Activated naive CD8-positive, alpha-beta T cell treated with anti-CD3 and anti-CD28 coated beads, Interleukin-2, amount 50 U/mL, for 24 hours (primary cell): Measurements from ENCODE around the gene CHEK1.

Experiments
- ATAC-seq: fragments of 150-1000 bp; cut with Tn5 transposase; one replicate; pipeline ENCODE4 v1.10.0; 2021
- DNase-seq: peaks from one replicate; pipeline ENCODE4 v3.0.0; 2021
- H3K27ac Mint-ChIP-seq: one replicate; pipeline ENCODE4 v1.8.0; 2021; ENCODE audit warnings: mild to moderate bottlenecking, mixed read lengths
- H3K27me3 Mint-ChIP-seq: one replicate; pipeline ENCODE4 v1.8.0; 2021; ENCODE audit warnings: mixed read lengths
- H3K36me3 Mint-ChIP-seq: one replicate; pipeline ENCODE4 v1.8.0; 2021; ENCODE audit warnings: low read depth, mixed read lengths
- H3K4me1 Mint-ChIP-seq: one replicate; pipeline ENCODE4 v1.8.0; 2021; ENCODE audit warnings: mixed read lengths
- H3K4me3 Mint-ChIP-seq: one replicate; pipeline ENCODE4 v1.8.0; 2021; ENCODE audit warnings: mild to moderate bottlenecking, moderate library complexity, mixed read lengths
- H3K9me3 Mint-ChIP-seq: one replicate; pipeline ENCODE4 v1.8.0; 2021; ENCODE audit warnings: mixed read lengths

Gene CHEK1

GRCh38 chr11:125663910-125664309 lies 38.9 kb downstream of the CHEK1 start:
- no peaks in the 10 kb centered on the region for H3K27me3 Mint-ChIP-seq
- peaks cover 79% of the 10 kb centered on the region for H3K36me3 Mint-ChIP-seq
- H3K4me1 Mint-ChIP-seq: peaks cover 8% of the 10 kb centered on the region
- no peak overlapping the region for H3K4me3 Mint-ChIP-seq
- H3K9me3 Mint-ChIP-seq: peaks cover 21% of the 10 kb centered on the region
- no peak for DNase-seq
- H3K27ac Mint-ChIP-seq: no peak overlapping the region
- peak; percentile 52 for ATAC-seq

GRCh38 chr11:125667151-125667550 lies 42.2 kb downstream of the CHEK1 start:
- DNase-seq (no peak), ATAC-seq (no peak)
- H3K9me3 Mint-ChIP-seq: peaks cover 21% of the 10 kb centered on the region
- peaks cover 76% of the 10 kb centered on the region for H3K36me3 Mint-ChIP-seq
- no peak overlapping the region for H3K27ac Mint-ChIP-seq
- H3K4me3 Mint-ChIP-seq: no peak overlapping the region
- peaks cover 8% of the 10 kb centered on the region for H3K4me1 Mint-ChIP-seq
- no peaks in the 10 kb centered on the region for H3K27me3 Mint-ChIP-seq

GRCh38 chr11:125670172-125670571 lies 45.2 kb downstream of the CHEK1 start:
- H3K27ac Mint-ChIP-seq: no peak overlapping the region
- H3K36me3 Mint-ChIP-seq: peaks cover 50% of the 10 kb centered on the region
- DNase-seq (no peak), ATAC-seq (no peak)
- H3K4me1 Mint-ChIP-seq: no peaks in the 10 kb centered on the region
- no peaks in the 10 kb centered on the region for H3K27me3 Mint-ChIP-seq
- H3K4me3 Mint-ChIP-seq: no peak overlapping the region
- H3K9me3 Mint-ChIP-seq: peaks cover 13% of the 10 kb centered on the region

GRCh38 chr11:125671561-125671960 lies 46.6 kb downstream of the CHEK1 start:
- peaks cover 6% of the 10 kb centered on the region for H3K9me3 Mint-ChIP-seq
- ATAC-seq: no peak
- DNase-seq: no peak
- H3K27me3 Mint-ChIP-seq: no peaks in the 10 kb centered on the region
- H3K27ac Mint-ChIP-seq: no peak overlapping the region
- H3K4me1 Mint-ChIP-seq: no peaks in the 10 kb centered on the region
- peaks cover 43% of the 10 kb centered on the region for H3K36me3 Mint-ChIP-seq
- H3K4me3 Mint-ChIP-seq: no peak overlapping the region

- Mint-ChIP-seq H3K9me3 (no peaks in the 10 kb centered on the region), H3K4me3 (no peak overlapping the region), H3K4me1 (no peaks in the 10 kb centered on the region), H3K27ac (no peak overlapping the region), H3K27me3 (no peaks in the 10 kb centered on the region), H3K36me3 (peaks cover 42% of the 10 kb centered on the region)
- ATAC-seq (no peak), DNase-seq (no peak)
Observed at GRCh38 chr11:125674210-125674609, 49.2 kb downstream of the CHEK1 start.

- no peaks in the 10 kb centered on the region for H3K9me3 Mint-ChIP-seq
- no peak overlapping the region for H3K27ac Mint-ChIP-seq
- H3K4me1 Mint-ChIP-seq: no peaks in the 10 kb centered on the region
- no peaks in the 10 kb centered on the region for H3K27me3 Mint-ChIP-seq
- DNase-seq (no peak), ATAC-seq (no peak)
- H3K36me3 Mint-ChIP-seq: peaks cover 40% of the 10 kb centered on the region
- H3K4me3 Mint-ChIP-seq: no peak overlapping the region
Observed at GRCh38 chr11:125675196-125675595, 50.2 kb downstream of the CHEK1 start.

GRCh38 chr11:125679397-125679796 lies 54.4 kb downstream of the CHEK1 start:
- Mint-ChIP-seq H3K4me1 (no peaks in the 10 kb centered on the region), H3K9me3 (no peaks in the 10 kb centered on the region), H3K36me3 (peaks cover 35% of the 10 kb centered on the region), H3K27ac (no peak overlapping the region), H3K4me3 (no peak overlapping the region), H3K27me3 (no peaks in the 10 kb centered on the region)
- no peak for ATAC-seq
- no peak for DNase-seq

- Mint-ChIP-seq H3K4me3 (no peak overlapping the region), H3K4me1 (no peaks in the 10 kb centered on the region), H3K27me3 (no peaks in the 10 kb centered on the region), H3K27ac (no peak overlapping the region), H3K36me3 (peaks cover 35% of the 10 kb centered on the region), H3K9me3 (no peaks in the 10 kb centered on the region)
- ATAC-seq: no peak
- no peak for DNase-seq
Observed at GRCh38 chr11:125679837-125680236, 54.9 kb downstream of the CHEK1 start.

- no peak within 1 kb of the TSS for H3K4me3 Mint-ChIP-seq
- no peak within 1 kb of the TSS for H3K27ac Mint-ChIP-seq
- ATAC-seq: no peak
- peaks cover 35% of the 10 kb centered on the region for H3K36me3 Mint-ChIP-seq
- no peaks in the 10 kb centered on the region for H3K4me1 Mint-ChIP-seq
- H3K27me3 Mint-ChIP-seq: no peaks in the 10 kb centered on the region
- no peak for DNase-seq
- no peaks in the 10 kb centered on the region for H3K9me3 Mint-ChIP-seq
Observed at GRCh38 chr11:125680747-125681146, 55.8 kb downstream of the CHEK1 start, which contains the start of gene ACRV1. Gene ACRV1, minus strand, starts transcription at chr11:125680847. Its CDS starts 67 bp downstream, at chr11:125680780.

GRCh38 chr11:125685228-125685627 lies 60.3 kb downstream of the CHEK1 start:
- Mint-ChIP-seq H3K4me3 (no peak overlapping the region), H3K27ac (no peak overlapping the region), H3K4me1 (no peaks in the 10 kb centered on the region), H3K36me3 (peaks cover 6% of the 10 kb centered on the region), H3K27me3 (no peaks in the 10 kb centered on the region), H3K9me3 (no peaks in the 10 kb centered on the region)
- DNase-seq: no peak
- no peak for ATAC-seq

- no peak overlapping the region for H3K27ac Mint-ChIP-seq
Observed at GRCh38 chr11:125688066-125688465, 63.1 kb downstream of the CHEK1 start.

GRCh38 chr11:125688632-125689031 lies 63.7 kb downstream of the CHEK1 start:
- Mint-ChIP-seq H3K36me3 (peaks cover 2% of the 10 kb centered on the region), H3K27me3 (no peaks in the 10 kb centered on the region), H3K4me3 (no peak overlapping the region), H3K27ac (no peak overlapping the region), H3K9me3 (no peaks in the 10 kb centered on the region), H3K4me1 (no peaks in the 10 kb centered on the region)
- DNase-seq (no peak), ATAC-seq (no peak)

More at GRCh38 chr11:125688066-125688465, 63.1 kb downstream of the CHEK1 start:
- Mint-ChIP-seq H3K4me1 (no peaks in the 10 kb centered on the region), H3K4me3 (no peak overlapping the region), H3K27me3 (no peaks in the 10 kb centered on the region), H3K9me3 (no peaks in the 10 kb centered on the region), H3K36me3 (peaks cover 2% of the 10 kb centered on the region)
- no peak for DNase-seq
- ATAC-seq: no peak

- ATAC-seq (no peak), DNase-seq (no peak)
- Mint-ChIP-seq H3K27me3 (no peaks in the 10 kb centered on the region), H3K9me3 (no peaks in the 10 kb centered on the region), H3K4me3 (no peak overlapping the region), H3K4me1 (no peaks in the 10 kb centered on the region), H3K36me3 (no peaks in the 10 kb centered on the region), H3K27ac (no peak overlapping the region)
Observed at GRCh38 chr11:125689274-125689859, 64.4 kb downstream of the CHEK1 start.

- Mint-ChIP-seq H3K4me1 (no peaks in the 10 kb centered on the region), H3K36me3 (no peaks in the 10 kb centered on the region), H3K4me3 (no peak overlapping the region), H3K27ac (no peak overlapping the region), H3K27me3 (no peaks in the 10 kb centered on the region), H3K9me3 (no peaks in the 10 kb centered on the region)
- no peak for ATAC-seq
- DNase-seq: no peak
Observed at GRCh38 chr11:125690006-125690405, 65.0 kb downstream of the CHEK1 start.

- Mint-ChIP-seq H3K4me3 (no peak overlapping the region), H3K27ac (no peak overlapping the region), H3K4me1 (no peaks in the 10 kb centered on the region), H3K36me3 (no peaks in the 10 kb centered on the region), H3K9me3 (no peaks in the 10 kb centered on the region), H3K27me3 (no peaks in the 10 kb centered on the region)
- ATAC-seq (no peak), DNase-seq (no peak)
Observed at GRCh38 chr11:125692887-125693286, 67.9 kb downstream of the CHEK1 start.

- H3K4me3 Mint-ChIP-seq: no peak overlapping the region
- no peak for DNase-seq
- H3K36me3 Mint-ChIP-seq: no peaks in the 10 kb centered on the region
- H3K27ac Mint-ChIP-seq: no peak overlapping the region
- H3K27me3 Mint-ChIP-seq: peaks cover 2% of the 10 kb centered on the region
- no peaks in the 10 kb centered on the region for H3K4me1 Mint-ChIP-seq
- ATAC-seq: no peak
- H3K9me3 Mint-ChIP-seq: no peaks in the 10 kb centered on the region
Observed at GRCh38 chr11:125694951-125695350, 70.0 kb downstream of the CHEK1 start.
